ENCODE data around the gene GLRA3. TPM values are rescaled to one million over a fixed set of nuclear protein-coding genes. Genes with fewer than 3 reads are reported as not detected.

The GLRA3 gene
- total and polyA plus RNA-seq, 2 donors (not counting 3 experiments of a cell fraction or from before 2014, with no cell fraction given), result not detected

GRCh38 chr4:174714393-174715211 is 114.4 kb downstream of the GLRA3 start:
- Histone ChIP-seq H3K27ac (ENCODE audit: insufficient read depth, low read depth, low read length) (no peak overlapping the region), H3K4me2 (ENCODE audit: insufficient read depth, low read length) (no peak overlapping the region), H3K27me3 (ENCODE audit: control insufficient read depth in 2 of 2, insufficient read depth in 2 of 2, low read length in 2 of 2) (no peaks in the 10 kb centered on the region), H3K4me1 (ENCODE audit: control insufficient read depth, extremely low read depth, insufficient read depth, low read length) (no peaks in the 10 kb centered on the region), H3K9ac (replicated peaks; ENCODE audit: extremely low read depth, insufficient read depth, low read length) (no peak overlapping the region), H3K4me3 (replicated peaks in 1 of 3; ENCODE audit: insufficient read depth in 1 of 3, low read depth in 1 of 3, low read length in 3 of 3) (no peak overlapping the region), H4K20me1 (replicated peaks; ENCODE audit: control insufficient read depth, extremely low read depth, insufficient read depth, low read length) (no peaks in the 10 kb centered on the region), H3K79me2 (ENCODE audit: control insufficient read depth, insufficient read depth, low read length) (no peaks in the 10 kb centered on the region), H3K9me1 (replicated peaks; ENCODE audit: control insufficient read depth, extremely low read depth, insufficient read depth, low read length) (no peaks in the 10 kb centered on the region), H2AFZ (ENCODE audit: low read depth, low read length) (no peak overlapping the region), H3K9me3 (replicated peaks; ENCODE audit: control insufficient read depth, insufficient read depth, low read length) (no peaks in the 10 kb centered on the region), H3K36me3 (ENCODE audit: control insufficient read depth in 2 of 2, extremely low read depth in 1 of 2, insufficient read depth in 2 of 2, low read length in 2 of 2) (no peaks in the 10 kb centered on the region)
- peak; percentile 8 for FAIRE-seq
- peak; percentile 10 for DNase-seq (ENCODE audit: low read depth, low spot score)
- BruUV-seq (replicated peaks), result no TSS peak
- dilution Hi-C loops (cut with MboI; ENCODE audit: extremely low pct_ligation_motif_present, low sequenced_read_pairs) (no loop called here), intact Hi-C loops (cut with micrococcal nuclease) (loop anchor here (1.0 kb wide), 1 partner anchor 349 kb away; no protein-coding TSS in a partner anchor)
- TF ChIP-seq FOS (IDR thresholded peaks at IDR 0.05; ENCODE audit: borderline replicate concordance, insufficient read depth, low read length) (no peak), JUN (IDR thresholded peaks at IDR 0.05; ENCODE audit: borderline replicate concordance, insufficient read depth, insufficient read length, low read depth) (no peak), POLR2A (IDR thresholded peaks at IDR 0.05; ENCODE audit: low read depth, low read length) (no peak), EZH2 (IDR thresholded peaks at IDR 0.05; ENCODE audit: borderline replicate concordance, low read depth, low read length, severe bottlenecking) (no peak)
- TF ChIP-seq, protein P1, sequence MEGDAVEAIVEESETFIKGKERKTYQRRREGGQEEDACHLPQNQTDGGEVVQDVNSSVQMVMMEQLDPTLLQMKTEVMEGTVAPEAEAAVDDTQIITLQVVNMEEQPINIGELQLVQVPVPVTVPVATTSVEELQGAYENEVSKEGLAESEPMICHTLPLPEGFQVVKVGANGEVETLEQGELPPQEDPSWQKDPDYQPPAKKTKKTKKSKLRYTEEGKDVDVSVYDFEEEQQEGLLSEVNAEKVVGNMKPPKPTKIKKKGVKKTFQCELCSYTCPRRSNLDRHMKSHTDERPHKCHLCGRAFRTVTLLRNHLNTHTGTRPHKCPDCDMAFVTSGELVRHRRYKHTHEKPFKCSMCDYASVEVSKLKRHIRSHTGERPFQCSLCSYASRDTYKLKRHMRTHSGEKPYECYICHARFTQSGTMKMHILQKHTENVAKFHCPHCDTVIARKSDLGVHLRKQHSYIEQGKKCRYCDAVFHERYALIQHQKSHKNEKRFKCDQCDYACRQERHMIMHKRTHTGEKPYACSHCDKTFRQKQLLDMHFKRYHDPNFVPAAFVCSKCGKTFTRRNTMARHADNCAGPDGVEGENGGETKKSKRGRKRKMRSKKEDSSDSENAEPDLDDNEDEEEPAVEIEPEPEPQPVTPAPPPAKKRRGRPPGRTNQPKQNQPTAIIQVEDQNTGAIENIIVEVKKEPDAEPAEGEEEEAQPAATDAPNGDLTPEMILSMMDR (IDR thresholded peaks at IDR 0.05; ENCODE audit: extremely low read depth in 1 of 2, insufficient read depth in 1 of 2, low read depth in 1 of 2, low read length in 2 of 2), result peak; percentile 30 to 55
- TF ChIP-seq, protein P2, sequence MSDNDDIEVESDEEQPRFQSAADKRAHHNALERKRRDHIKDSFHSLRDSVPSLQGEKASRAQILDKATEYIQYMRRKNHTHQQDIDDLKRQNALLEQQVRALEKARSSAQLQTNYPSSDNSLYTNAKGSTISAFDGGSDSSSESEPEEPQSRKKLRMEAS (IDR thresholded peaks at IDR 0.05; ENCODE audit: insufficient read depth, insufficient read length), result no peak
- CTCF ChIA-PET, result no interaction called here
- POLR2A ChIA-PET, result no interaction called here
